Stimulated activated CD8-positive, alpha-beta memory T cell treated with anti-CD3 and anti-CD28 coated beads, Interleukin-15, amount 100 ng/mL, for 4 hours (primary cell): ENCODE data around the gene DUSP19.

Experiments
- DNase-seq, 2 donors: peaks; one replicate each; pipeline ENCODE4 v3.0.0-alpha.2; 2020; ENCODE audit warnings: low read depth in 2 of 2

The DUSP19 gene

DNA sequence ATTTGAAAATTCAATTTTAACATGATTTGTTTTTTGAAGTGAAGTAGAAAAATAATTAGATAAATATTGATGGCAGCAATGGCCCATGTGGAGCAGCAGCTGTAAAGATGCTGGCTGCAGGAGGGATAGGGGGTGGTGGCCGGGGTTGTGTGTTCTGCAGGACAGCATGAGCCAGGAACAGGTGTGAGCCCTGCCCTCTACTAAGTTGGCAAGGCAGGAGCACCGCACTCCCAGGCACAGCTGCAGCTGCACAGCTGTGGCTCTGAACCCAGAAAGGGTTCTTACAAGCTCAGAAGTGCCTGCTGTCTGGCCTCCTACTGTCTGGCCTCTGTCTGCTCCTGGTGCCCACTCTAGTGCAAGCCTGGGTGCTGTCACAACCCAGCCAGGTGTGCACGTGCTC lies 10.0 kb upstream of the DUSP19 start:
- no peak for DNase-seq

DNA sequence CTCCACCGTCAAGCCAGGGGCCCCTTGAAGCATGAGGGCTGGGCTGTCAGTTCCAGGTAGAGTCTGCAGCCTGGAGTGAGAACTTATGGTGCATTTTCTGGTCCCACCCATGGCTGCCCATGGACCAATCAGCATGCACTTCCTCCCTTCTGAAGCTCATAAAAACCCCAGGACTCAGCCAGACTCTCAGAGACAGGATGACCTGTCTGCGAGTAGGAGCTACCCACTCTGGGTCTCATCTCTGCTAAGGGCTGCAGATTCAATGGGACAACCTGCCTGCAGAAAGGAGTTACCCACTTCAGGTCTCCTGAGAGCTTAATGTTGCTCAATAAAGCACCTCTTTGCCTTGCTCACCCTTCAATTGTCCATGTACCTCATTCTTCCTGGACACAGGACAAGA lies 9.4 kb upstream of the DUSP19 start:
- no peak for DNase-seq

DNA sequence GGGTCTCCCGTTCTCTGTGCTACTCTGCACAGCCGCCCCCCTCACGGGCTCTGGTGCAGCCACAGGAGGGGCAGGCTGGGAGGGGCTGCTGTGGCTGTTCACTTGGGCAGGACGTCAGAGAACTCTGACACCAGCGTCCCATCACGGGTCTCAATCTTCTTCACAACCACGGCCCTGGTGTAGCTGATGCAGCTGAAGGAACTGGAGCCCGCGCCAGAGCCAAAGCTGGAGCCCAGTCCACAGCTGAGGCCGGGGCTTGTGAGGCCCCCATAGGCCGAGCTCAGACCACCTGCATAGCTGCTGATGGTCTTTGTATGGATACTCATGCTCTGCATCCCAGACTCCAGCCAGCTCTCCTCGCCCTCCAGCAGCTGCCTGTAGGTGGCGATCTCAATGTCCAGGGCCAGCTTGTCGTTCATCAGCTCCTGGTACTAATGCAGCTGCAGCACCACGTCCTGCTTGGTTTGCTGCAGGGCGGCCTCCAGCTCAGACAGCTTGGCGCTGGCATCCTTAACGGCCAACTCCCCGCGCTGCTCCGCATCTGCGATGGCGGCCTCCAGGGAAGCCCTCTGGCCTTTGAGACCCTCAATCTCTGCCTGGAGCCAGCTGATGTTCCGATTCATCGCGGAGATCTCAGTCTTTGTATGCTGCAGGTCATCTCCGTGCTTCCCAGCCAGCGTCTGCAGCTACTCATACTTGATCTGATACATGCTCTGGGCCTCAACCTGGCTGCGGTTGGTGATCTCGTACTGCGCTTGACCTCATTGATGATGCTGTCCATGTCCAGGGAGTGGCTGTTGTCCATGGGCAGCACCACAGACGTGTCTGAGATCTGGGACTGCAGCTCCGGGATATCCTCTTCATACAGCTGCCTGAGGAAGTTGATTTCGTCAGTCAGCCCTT lies 7.4 kb upstream of the DUSP19 start:
- DNase-seq, result no peak

DNA sequence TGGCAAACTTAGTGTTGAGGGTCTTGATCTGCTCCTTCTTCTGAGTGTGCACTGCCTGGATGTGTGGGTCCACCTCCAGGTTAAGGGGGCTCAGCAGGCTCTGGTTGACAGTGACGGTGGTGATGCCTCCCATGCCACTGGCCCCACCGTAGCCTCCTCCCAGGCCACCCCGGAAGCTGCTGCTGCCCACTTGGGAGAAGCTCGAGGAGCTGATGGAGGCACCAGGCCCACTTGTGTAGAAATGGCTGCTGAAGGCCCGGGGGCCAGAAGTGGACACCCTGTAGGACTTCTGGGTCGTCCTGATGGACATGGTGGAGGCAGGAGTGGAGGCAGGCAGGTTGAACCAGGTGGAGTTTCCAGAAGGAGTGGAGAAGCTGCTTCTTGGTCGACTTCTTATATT lies 6.4 kb upstream of the DUSP19 start:
- DNase-seq, result no peak

DNA sequence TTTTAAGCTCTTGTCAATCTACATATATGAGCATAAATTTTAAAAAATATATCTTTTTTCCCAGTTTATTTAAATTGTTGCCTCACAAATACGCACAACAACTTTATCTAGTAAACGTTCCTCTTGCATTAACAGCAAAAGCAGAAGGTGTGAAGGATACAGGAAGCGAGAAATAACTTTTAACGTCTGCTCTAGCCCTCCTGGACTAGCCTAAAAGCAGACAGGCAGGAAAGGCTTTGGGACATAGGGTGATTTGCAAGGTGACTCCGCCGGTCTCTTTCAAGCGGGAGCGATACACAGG lies 434 bp upstream of the DUSP19 start:
- DNase-seq, result no peak

DNA sequence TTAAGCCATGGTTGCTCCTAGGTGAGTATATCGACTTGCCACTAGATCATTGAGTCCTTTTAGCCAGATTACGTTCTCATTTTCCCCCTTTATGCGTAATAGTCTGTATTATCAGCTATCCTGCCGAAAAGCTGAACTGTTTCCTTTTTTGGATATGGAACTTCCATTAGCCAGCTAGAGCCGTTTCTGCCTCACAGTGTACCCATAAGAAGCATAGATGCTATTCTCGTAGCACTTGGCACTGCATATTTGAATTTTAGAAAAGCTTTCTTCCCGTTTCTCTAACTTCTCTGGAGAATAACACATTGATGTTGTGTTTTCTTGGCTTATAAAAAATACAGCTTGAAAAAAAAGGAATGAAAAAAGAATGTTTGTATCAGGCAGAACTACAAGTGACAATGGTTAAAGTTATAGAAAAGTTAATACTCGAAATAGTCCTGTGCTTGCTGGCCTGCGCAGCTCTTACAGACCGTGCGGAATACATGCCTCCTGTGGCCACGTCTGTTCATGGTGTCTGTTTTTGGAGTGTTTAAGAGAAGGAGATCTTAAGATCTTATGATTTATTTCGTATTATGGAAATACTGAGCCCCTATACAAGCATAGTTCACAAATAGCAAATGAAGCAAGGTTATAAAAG lies 710 bp downstream of the DUSP19 start:
- no peak for DNase-seq

DNA sequence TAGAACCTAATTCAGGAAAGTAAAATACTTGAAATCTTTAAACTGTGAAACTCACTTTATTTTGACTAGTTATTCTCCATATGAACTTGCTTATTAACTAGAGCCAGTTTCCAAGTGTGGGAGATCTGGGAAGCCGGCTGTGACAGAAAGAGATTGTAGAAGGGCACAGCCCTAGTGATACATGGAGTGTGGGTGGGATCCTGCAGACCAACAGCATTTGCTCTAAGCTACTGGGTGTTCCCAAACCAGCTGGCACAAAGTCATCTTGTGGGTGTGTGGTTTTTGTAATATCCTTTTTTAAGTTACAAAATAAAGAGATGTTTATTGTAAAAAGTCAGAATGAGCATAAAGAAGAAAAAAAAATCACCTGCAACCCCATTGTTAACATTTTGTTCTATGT lies 3.4 kb downstream of the DUSP19 start:
- no peak for DNase-seq

DNA sequence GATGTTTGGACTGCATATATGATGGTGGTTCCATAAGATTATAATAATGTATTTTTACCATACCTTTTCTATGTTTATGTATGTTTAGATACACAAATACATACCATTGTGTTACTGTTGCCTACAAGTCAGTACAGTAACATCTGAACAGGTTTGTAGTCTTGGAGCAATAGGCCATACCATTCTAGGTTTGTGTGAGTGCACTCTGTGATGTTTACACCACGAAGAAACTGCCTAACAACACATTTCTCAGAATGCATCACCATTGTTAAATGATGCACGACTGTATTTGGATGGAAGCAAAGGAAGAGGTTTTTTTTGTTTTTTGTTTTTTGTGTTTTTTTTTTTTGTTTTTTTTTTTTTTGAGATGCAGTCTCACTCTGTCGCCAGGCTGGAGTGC lies 9.5 kb downstream of the DUSP19 start:
- DNase-seq, result no peak

DNA sequence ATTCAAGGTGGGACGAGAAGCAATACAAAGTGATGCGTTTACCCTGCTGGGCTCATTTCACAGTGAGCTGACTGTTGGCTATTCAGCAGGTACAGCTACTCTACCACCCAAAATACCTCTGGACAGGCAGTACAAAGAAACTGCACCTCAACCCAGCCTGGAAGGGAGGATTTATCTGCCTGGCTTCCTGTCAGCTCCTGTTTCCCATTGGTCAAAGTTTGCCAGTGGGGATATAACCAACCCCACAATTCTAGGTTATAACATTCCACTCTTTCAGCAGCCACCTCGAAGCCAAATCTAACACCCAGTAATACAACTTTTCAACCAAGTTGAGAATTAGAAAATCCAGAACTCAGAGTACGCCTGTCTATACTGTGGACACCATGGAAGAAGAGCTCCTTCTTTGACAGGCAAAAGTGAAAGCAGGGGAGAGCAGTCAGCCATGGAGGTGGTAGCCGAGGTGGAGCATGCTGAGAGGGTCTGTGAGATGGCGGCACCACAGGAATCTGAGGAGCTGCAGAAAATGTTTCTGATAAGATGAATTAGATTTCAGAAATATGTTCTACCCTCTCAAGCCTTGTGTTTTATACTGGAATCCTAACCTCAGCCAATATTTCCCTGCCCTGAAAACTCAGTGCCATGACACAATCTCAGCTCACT lies 10.8 kb downstream of the DUSP19 start:
- no peak for DNase-seq

DNA sequence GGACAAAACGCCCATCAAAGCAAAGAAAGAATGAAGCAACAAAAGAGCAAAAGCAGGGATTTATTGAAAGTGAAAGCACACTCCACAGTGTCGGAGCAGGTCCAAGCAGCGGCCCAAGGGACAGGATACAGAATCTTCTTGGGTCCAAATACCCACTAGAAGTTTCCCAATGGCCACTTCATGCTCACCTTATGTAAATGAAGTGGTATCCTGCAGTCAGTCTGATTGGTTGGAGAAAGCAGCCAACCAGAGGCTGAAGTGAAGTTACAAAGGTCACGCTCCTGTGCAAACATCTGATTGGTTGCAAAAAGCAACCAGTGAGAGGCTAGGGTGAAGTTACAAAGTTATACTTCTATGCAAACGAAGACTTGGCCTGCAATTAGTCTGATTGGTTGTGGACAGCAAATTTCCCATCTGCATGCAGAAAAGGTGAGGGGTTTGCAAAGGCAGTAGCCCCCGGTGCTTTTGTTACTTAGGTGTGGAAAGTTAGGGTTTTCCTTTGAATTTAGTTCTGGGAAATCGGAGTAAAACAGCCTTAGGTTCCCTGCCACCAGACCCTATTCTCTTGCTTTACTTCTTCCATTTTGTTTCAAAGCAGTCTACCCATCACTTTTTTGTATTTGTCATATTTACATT lies 12.9 kb downstream of the DUSP19 start:
- no peak for DNase-seq

DNA sequence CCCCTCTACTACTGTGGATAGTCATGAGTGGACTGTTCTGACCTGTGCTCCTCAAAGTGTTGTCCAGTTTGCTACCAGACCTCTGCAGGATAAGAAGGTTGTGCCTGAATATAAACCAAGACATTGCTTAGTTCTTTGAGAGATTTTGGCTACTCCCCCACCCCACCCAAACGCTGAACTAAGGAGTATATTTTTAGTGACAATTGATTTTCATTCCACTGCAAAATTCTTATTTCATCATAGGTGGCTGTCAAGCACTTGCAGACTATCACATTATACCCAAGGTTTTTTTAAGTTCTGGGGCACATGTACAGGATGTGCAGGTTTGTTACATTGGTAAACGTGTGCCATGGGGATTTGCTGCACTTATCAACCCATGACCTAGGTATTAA lies 13.4 kb downstream of the DUSP19 start:
- no peak for DNase-seq

DNA sequence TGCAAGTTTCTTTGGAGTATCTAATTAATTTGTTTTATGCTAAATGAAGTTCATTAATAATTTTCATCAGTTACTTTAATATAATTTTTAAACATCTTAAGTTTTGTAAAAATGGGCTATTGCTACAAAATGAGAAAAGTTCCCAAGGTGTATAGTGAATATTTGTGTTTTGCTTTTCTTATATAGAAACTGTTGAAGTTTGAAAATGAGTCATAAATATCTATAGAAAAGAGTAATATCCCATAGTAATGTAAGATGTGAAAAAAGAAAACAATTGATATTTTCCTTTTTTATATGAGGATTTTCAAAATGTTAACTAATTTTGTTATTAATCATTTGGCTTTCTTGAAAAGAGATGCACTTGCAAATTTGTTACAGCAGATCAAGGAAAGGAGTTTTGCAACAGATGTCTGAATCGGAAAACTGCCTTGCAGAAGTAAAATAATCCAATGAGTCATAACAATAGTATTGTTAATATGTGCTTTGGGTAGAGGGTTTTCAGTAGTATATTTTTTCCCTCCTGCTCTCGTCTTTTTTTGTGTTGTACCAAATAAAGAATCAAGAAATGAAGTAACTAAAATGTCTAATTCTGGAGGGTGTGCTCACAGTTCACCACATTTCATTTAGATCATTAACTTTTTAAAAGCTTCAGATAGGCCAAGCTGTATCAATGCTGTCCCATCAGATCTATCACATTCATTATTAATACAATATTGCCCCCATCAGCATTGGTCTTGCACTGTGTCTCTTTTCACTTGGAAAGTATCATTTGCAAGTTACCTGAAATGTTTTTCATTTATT lies 15.5 kb downstream of the DUSP19 start:
- no peak for DNase-seq

DNA sequence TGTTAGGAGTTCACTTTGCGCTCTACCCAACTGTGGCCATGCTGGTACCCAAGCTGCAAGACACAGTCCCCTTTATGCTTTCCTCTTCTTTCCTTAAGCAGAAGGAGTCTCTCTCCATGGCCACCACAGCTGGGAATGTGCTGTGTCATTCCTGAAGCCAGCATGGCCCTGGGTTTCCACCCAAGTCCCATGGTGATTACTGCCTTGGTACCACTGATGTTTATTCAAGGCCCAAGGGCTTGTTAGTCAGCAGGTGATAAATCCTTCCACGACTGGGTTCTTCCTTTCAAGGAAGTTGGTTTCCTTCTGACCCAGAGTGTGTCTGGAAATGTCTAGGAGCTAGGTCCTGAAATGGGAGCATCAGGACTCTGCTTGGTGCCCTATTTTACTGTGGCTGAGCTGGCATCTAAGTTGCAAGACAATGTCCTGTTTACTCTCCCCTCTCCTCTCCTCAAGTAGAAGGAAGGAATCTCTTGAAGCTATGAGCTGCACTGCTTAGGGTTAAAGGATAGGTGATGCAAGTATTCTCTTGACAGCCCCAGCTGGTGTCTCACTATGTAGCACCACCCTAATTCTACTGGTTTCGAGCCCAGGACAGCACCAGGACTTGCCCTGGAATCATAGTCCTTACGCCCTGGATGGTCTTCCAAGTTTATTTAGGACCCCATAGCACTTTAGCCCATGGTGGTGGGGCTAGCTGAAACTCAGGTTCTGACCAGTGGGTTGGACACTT lies 27.0 kb downstream of the DUSP19 start:
- DNase-seq, result no peak

DNA sequence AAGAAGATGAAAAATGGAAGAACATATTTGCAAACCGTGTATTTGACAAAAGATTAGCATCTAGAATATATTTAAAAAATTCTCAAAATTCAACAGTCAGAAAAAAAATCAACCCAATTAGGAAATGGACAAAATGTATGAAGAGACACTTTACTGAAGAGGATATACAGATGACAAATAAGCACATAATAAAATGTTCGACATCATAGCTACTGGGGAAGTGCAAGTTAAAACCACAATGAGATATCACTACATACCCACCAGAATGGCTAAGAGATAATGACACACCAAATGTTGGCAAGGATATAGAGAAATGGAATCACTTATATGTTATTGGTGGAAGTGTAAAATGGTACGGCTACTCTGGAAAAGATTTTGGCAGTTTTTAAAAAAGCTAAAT lies 34.0 kb downstream of the DUSP19 start:
- DNase-seq, result no peak

DNA sequence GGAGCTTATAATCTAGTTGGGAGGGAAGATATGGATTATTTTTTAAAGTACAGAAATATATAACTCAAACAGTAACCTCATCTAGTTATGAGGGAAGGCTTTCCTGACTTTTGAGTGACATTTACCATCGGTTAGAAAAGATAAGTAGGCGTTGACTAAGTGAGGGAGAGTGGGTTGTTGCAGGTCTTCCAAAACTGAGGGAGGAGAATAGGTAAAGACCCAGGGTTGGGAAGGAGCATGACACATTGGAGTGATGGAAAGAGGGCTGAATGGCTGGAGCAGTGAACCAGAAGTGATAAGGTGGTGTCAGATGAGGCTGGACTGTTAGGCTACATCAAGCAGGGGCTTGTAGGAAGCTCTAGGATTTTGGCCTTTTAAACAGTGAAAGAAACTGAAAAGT lies 35.1 kb downstream of the DUSP19 start:
- no peak for DNase-seq

DNA sequence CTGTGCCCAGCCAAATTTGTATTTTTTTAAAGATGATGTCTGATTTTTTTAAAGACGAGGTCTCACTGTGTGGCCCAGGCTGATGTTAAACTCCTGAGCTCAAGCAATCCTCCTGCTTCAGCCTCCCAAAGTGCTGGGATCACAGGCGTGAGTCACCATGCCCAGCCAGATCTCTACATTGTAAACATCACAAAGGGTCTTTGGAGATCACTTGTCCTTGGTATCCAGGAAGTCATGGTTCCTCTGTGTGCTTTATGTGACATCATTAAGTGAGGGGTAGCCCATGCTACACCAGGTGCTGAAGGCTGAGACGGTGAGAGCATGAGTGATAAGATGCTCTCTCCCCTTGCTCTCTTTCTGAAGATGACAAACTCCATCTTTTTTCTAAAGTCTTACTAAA lies 38.7 kb downstream of the DUSP19 start:
- DNase-seq, result no peak

DNA sequence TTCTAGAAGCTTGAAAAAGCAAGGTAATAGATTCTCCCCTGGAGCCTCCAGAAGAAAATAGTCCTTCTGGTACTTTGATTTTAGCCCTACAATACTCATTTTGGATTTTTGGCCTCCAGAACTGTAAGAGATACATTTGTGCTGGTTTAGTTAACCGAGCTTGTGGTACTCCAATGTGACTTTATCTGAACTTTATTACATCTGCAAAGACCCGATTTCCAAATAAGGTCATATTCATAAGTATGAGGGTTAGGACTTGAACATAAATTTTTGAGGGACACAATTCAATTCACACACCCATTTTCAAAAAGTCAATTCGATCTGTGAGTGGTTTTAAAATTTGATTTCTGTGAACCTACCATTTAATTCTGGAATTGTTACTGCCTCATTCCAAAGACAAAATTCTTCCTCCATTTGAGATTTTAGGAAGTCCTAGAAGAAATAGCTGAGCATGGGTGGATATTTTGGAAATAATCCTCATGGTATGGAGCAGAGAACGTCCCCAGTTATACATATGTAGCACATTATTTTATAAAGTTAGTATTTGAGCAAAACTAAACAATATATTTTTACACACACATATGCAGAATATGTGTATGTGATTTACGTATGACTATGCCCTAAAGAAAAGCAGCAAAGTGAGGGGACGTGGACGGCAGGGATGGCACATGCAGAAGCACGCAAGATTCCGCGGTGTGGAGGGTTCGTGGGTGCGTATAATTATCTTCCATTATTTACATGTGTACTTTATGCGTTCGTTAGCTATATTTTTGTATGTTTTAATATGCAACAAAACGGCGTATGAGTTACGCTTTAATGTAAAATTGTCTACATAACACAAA lies 44.8 kb downstream of the DUSP19 start:
- no peak for DNase-seq

DNA sequence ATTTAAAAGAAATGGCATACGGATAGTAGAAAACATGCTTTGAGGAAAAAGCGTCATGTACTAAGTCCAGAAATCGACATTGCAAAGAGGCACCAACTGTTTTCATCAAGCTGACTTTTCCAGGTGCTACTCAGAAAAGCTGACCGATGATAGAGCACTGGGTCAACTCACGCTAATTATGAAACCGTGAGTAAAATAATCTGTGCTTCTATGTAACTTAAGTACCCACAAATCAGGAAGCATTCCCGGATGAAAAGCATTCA lies 45.3 kb downstream of the DUSP19 start:
- DNase-seq, result no peak

DNA sequence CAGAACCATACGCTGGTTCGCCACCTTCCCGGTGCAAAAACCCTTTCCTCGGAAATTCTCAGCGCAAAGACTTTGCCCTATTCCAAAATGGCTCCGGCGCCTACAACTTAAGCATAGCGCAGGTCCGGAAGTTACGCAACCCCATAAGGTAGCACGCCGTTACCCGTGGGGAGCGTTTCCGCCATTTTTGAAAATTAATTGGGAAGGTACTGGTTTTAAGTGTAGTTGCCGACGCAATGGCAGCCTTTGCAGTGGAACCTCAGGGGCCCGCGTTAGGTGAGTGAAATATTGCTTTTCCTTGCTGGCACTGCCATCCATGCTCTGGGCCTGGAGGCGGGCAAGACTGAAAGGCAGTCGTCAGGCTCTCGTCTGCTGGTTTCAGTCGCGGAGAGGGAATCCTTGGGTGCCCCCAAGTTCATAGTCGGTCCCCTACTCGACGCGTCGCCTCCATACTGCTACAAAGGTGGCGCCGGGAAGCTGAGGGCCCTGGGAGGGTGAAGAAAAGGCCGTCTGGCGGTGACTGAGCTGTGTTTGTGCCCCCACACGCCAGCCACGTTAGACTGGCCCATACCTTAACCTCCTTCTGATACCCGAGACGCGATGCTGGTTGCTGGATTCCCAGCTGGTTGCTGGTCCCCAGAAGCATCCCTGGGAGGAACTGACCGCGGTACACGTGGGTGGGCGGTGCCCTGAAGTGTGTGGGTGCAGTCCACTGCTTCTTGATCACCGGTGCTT lies 45.8 kb downstream of the DUSP19 start, which contains the start of gene NUP35:
Gene NUP35 (plus strand): TSS at position 222 of the 735 bp plus-strand sequence. CDS start 15 bp downstream, at position 237.
- DNase-seq, result peak; percentile 65 to 76

DNA sequence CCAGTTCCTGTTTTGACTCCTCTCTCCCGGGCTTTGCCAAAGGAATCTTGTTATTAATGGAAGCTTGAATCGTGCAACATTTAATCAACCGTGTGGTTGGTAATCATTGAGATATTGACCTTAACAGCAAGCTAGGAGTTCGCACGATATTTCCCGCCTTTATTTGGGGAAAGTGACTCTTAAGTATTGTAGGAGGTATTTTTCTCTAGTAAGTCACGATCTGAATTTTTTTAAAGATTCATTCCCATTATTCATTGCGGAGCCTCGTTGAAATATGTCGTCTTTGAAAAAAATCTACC lies 46.4 kb downstream of the DUSP19 start:
- DNase-seq, result no peak
